ENCODE data around the gene FAM43B.
A peak's percentile ranks its signal among the peaks of the same experiment; 100 is the strongest.

Gene FAM43B

GRCh38 chr1:20552728-20553445, 514 bp downstream of the FAM43B start (continued):
- TF ChIP-seq CTCF (tag by site-specific recombination; IDR thresholded peaks at IDR 0.05) = 0 out of 2 replicates have a peak, but pooled peaks have one; percentile 4

- no peak overlapping the region for H3K4me3 ChIP-seq (ENCODE audit: low read depth, low read length)
- POLR2A ChIA-PET = no interaction called here
- TF ChIP-seq HOXA7 (CRISPR knock-in tag; IDR thresholded peaks at IDR 0.05; ENCODE audit: borderline replicate concordance) (no peak), ZNF2 (tag by site-specific recombination; IDR thresholded peaks at IDR 0.05) (no peak), ZNF426 (tag by site-specific recombination; IDR thresholded peaks at IDR 0.05) (no peak)
- H3K4me1 ChIP-seq (ENCODE audit: control insufficient read depth, insufficient read depth, low read length) = peaks cover 6% of the 10 kb centered on the region; the same call in 1 of the 2 replicates
- no peaks in the 10 kb centered on the region for H3K36me3 ChIP-seq (ENCODE audit: control insufficient read depth in 2 of 2, insufficient read depth in 1 of 2, low read length in 2 of 2)
- CTCF ChIA-PET = no interaction called here
- H3K27ac ChIP-seq (ENCODE audit: extremely low read depth, low read depth, low read length) = no peak overlapping the region
- no peaks in the 10 kb centered on the region for H3K9me3 ChIP-seq (ENCODE audit: control insufficient read depth, insufficient read depth, low read depth, low read length)
Observed at GRCh38 chr1:20555025-20555757, 2.8 kb downstream of the FAM43B start.

- Histone ChIP-seq H3K36me3 (ENCODE audit: control insufficient read depth in 2 of 2, insufficient read depth in 1 of 2, low read length in 2 of 2) (no peaks in the 10 kb centered on the region), H3K9me3 (ENCODE audit: control insufficient read depth, insufficient read depth, low read depth, low read length) (no peaks in the 10 kb centered on the region), H3K27ac (ENCODE audit: extremely low read depth, low read depth, low read length) (no peak overlapping the region), H3K4me1 (ENCODE audit: control insufficient read depth, insufficient read depth, low read length) (peaks cover 6% of the 10 kb centered on the region; the same call in 1 of the 2 replicates), H3K4me3 (ENCODE audit: low read depth, low read length) (no peak overlapping the region)
- TF ChIP-seq ZNF169 (tag by site-specific recombination; IDR thresholded peaks at IDR 0.05) = no peak
- TF ChIP-seq TRIM28 (IDR thresholded peaks at IDR 0.05; ENCODE audit: borderline replicate concordance, low read length) = no peak
- TF ChIP-seq ZNF530 (tag by site-specific recombination; IDR thresholded peaks at IDR 0.05; ENCODE audit: low read depth) = no peak
- no peak for TF ChIP-seq ZNF747 (tag by site-specific recombination; IDR thresholded peaks at IDR 0.05)
- TF ChIP-seq ZNF23 (tag by site-specific recombination; IDR thresholded peaks at IDR 0.05; ENCODE audit: borderline replicate concordance) = no peak
- no peak for TF ChIP-seq KLF10 (tag by site-specific recombination; IDR thresholded peaks at IDR 0.05)
- TF ChIP-seq ZNF324 (tag by site-specific recombination; IDR thresholded peaks at IDR 0.05) = no peak
- no peak for TF ChIP-seq YY2 (tag by site-specific recombination; IDR thresholded peaks at IDR 0.05)
- TF ChIP-seq ZNF223 (tag by site-specific recombination; IDR thresholded peaks at IDR 0.05) = no peak
- no peak for TF ChIP-seq ZNF16 (tag by site-specific recombination; IDR thresholded peaks at IDR 0.05; ENCODE audit: low read depth)
- no peak for TF ChIP-seq ZNF391 (tag by site-specific recombination; IDR thresholded peaks at IDR 0.05; ENCODE audit: borderline replicate concordance, low read depth)
- no peak for TF ChIP-seq KLF17 (tag by site-specific recombination; IDR thresholded peaks at IDR 0.05)
- no peak for TF ChIP-seq KLF1 (tag by site-specific recombination; IDR thresholded peaks at IDR 0.05)
- TF ChIP-seq ZNF830 (tag by site-specific recombination; IDR thresholded peaks at IDR 0.05; ENCODE audit: low read depth) = no peak
- TF ChIP-seq ZNF626 (tag by site-specific recombination; IDR thresholded peaks at IDR 0.05) = no peak
- TF ChIP-seq ZNF2 (tag by site-specific recombination; IDR thresholded peaks at IDR 0.05) = no peak
- TF ChIP-seq TCF7L2 (IDR thresholded peaks at IDR 0.05; ENCODE audit: borderline replicate concordance, low read depth, low read length) = no peak
- TF ChIP-seq ZNF654 (tag by site-specific recombination; IDR thresholded peaks at IDR 0.05; ENCODE audit: low read depth) = no peak
- no peak for TF ChIP-seq ZSCAN30 (tag by site-specific recombination; IDR thresholded peaks at IDR 0.05)
- ChIA-PET POLR2A (no interaction called here), CTCF (no interaction called here)
Observed at GRCh38 chr1:20555758-20556120, 3.4 kb downstream of the FAM43B start.
